GM18505 (cell line): Measurements from ENCODE around the gene GRK6.

Experiments used
- ATAC-seq: cut with Tn5 transposase; IDR thresholded peaks from one replicate; pipeline ENCODE4 v1.9.1; 2021; ENCODE audit not compliant: unreplicated experiment
- POLR2A ChIP-seq: IDR thresholded peaks from 4 replicates; pipeline ENCODE4 v1.6.1; 2011; ENCODE audit warnings: borderline replicate concordance; ENCODE audit not compliant: insufficient read depth, insufficient read length; ENCODE audit errors: extremely low read depth

Gene GRK6

DNA sequence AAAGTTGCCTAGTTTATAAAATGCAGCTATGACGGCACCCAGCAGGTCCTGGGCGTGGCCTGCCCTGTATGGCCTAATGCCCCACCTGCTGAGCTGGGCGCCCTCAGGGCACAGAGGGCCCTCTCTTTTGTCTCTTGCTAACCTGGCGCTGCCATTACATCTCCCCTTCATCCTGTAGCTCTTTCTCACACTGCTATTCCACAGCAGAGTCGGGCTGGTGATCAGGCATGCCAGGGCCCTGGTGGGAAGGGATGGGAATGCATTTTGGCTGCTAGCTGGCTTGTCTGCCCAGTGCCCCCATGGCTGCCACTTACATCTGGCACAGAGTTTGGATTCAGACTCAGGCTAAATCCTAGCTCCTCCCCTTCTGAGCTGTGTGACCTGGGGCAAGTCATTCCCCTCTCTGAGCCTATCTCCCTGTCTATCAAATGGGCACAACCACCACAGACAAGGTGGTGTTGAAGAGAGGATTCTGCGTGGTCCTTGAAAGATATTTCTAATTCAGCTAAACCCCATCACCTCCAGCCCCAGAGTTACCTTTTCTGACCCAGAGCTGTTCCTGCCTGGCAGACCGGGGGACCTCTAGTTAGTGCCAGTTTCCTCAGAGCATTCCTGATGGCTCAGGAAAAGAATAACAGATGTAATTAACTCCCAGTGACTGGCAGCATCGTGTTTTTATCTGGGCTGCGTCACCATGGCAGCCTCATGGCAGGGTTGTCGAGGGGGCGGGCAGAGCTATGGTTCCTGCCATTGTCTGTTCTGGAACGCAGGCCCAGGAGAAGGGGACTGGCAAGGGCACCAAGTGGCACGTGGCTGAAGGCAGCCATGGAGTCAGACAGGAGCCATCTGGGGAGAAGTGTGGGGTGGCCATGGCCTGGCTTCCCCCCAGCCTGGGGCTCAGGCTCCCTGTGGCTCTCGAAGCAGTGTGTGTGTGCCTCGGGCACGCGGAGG, 26.5 kb downstream of the GRK6 start:
- ATAC-seq: no peak
- TF ChIP-seq POLR2A: no peak

DNA sequence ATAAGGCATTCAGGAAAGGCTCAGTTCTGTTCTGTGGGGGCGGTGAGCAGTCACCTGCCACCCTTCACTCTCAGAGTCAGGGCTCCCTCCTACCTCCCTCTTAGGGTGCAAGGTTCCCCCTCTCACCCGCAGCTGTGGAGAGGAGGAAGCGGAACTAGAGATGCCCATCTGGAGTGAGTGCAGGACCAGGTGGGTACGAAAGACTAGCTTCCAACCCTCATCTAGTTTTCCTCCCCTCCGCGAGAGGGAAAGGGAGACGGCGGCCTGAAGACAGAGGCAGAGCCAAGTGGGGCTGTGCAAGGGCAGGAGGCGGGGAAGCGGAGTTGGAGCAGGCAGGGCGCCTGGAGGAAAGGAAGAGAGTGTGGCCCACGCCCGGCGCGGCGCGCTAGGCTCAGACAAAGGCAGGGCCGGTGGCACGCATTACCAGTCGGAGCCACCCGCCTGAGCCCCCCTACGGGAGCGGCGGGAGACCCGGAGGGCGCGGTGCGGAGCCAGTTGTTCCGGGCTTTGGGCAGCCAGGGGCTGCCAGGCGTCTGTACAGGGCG, 27.4 kb downstream of the GRK6 start:
- ATAC-seq: peak; percentile 6
- no peak for TF ChIP-seq POLR2A

DNA sequence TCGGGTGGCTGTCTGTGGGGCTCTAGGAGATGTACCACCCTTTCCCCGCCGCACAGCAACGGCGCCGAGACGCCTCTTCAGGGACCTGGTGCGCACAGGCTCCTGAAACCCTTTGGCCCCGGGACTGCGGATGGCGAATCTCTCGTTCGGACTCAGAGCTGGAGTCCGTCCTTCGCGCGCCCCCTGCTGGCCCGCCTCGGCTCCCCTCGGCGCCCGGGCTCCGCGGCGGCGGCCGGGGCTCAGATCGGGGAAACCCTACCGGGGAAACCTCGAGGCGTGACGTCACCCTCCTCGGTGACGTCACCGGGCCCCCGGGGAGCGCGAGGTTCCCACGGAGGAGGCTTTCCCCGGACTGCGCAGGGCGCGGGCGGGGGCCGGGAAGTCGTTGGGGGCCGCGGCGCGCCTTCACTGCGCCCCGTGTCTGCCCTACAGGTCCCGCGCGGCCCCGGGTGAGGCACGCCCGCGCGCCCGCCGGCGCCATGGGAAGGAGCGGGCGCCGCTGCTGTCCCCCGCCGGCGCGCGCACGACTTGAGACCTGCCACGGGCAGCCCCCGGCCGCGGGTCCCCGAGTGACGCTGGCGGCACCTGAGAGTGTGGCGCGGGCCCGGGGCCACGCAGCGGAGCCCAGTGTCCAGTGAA, 28.0 kb downstream of the GRK6 start:
- peak; percentile 39 for TF ChIP-seq POLR2A
- peak; percentile 58 for ATAC-seq

DNA sequence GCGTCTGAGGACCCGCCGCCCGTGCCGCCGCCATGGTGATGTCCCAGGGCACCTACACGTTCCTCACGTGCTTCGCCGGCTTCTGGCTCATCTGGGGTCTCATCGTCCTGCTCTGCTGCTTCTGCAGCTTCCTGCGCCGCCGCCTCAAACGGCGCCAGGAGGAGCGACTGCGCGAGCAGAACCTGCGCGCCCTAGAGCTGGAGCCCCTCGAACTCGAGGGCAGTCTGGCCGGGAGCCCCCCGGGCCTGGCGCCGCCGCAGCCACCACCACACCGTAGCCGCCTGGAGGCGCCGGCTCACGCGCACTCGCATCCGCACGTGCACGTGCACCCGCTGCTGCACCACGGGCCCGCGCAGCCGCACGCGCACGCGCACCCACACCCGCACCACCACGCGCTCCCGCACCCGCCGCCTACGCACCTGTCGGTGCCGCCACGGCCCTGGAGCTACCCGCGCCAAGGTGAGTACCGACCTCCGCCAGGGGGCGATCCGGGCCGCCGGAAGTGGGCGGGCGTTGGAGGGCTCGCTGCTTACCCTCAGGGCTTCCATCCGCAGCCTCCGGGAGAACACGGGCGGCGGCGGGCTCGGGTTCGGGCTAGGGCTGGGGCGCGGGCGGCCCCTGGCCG, 28.7 kb downstream of the GRK6 start:
- peak; percentile 49 for ATAC-seq

DNA sequence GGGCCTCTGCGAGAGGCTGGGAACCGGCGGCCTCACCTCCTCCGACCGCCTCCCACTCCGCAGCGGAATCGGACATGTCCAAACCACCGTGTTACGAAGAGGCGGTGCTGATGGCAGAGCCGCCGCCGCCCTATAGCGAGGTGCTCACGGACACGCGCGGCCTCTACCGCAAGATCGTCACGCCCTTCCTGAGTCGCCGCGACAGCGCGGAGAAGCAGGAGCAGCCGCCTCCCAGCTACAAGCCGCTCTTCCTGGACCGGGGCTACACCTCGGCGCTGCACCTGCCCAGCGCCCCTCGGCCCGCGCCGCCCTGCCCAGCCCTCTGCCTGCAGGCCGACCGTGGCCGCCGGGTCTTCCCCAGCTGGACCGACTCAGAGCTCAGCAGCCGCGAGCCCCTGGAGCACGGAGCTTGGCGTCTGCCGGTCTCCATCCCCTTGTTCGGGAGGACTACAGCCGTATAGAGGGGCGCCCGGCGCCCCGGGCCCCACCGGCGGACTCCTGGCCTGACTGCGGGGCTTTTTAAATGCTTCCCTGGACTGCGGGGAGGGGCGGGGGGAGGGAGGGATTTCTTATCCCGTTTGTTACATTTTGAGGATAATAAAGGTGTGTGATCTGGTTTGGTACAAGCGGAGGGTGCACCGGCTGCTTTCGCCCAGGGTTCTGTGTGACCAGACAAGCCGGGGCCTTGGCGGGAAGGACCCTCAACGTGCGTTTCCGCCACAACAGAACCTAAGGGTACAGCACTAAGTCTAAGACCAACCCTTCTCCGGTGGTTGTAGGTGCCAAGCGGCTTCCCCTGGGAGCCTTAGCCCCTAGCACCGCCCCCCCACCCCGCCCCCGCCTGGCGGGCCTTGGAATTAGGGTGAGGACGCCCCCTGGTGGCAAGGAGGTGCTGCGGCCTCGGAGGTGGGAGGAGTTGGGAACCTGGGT, 29.4 kb downstream of the GRK6 start:
- TF ChIP-seq POLR2A: no peak
- ATAC-seq: peak; percentile 9

More for the DNA sequence above, 28.7 kb downstream of the GRK6 start:
- TF ChIP-seq POLR2A: no peak

DNA sequence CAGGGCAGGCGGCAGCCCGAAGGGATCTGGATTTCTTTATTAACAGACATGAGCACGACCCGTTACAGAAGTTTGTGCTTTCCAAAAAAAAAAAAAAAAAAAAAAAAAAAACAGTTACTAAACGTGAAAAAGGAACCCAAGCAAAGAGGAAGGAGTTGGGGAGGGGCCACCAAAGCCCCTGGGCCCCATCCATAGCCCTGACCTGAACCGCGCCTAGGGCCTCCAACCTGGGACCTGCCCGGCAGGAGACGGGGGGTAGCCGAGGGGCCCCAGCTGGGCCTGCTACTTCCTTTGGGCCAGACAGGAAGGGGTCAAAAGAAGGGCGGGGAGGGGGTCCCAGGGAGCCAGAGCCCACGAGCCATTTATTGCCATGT, 30.1 kb downstream of the GRK6 start:
- ATAC-seq: no peak
- TF ChIP-seq POLR2A: no peak

DNA sequence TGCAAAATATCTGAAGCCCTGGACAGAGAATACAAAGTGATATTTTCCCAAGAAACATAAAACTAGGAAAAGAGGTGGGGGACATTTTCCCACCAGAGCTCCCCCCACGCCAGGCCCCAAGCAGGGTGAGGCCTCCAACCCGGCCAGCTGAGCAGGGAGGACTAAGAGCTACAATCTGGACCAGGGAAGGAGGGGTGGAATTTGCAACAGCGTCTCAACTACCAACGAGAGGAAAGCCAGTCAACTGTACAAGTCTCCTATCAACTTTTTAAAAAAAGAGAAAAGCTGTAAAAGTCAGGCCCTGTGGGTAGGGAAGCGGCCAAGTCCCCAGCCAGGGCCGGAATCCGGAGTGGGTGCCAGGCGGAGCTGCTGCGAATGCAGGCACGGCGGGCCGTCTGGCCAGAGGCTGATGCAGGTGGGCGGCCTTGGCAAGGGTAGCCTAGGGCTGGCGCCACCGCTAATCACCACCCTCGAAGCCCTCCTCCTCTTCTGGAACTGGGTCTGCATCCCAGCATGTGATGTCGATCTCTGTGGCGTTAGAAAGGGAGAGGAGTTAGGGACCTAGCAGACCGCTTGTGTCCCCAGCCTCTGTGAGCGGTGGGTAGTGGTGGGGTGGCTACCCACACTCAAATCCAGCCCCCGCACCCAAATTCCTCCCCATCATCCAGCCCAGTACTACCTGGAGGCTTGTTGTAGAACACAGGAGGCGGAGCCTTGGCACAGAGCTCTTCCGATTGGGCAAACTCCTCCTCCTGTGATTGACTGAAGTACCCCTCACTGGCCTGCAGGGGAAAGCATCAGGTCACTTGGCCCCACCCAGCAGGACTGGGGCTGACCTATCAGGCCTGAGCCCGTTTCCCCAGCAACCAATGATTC, 30.7 kb downstream of the GRK6 start:
- peak; percentile 25 for ATAC-seq
- TF ChIP-seq POLR2A: no peak

DNA sequence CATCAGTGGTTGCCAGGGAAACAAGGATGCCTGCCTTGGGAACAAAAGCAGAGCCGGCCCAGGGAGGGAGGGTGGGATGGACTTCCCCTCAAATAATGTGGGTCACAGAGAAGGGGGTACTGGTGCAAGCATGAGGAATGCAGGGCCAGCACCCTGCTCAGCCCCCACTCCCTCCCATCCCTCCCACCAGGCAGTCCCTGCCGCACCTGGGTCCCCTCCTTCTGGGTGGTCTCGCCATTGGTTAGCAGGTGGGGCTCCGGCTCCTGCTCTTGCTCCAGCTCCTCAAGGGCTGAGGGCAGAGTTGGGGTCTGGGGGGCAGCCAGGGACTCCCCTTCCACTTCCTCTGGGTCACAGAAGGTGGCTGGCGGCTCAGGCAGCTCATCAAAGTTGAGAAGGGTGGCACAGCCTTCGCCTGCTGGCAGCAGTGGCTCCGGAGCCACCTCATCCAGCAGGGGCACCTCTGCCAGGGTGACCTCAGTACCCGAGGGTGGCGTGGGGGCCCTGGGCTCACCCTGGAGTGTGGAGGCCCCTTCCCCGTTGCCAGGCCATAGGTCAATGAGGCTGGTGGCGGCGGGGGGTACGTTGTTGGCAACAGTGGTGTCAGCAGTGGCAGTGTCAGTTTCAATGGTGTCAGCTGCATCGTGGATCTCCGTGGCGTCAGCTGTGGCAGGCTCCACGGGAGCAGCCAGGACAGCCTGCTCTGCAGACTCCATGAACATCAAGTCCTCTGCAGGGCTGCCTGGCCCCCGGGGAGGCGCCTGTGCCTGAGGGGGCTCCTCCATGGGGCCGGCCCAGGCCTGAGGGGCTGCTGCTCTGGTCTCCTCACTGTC, 31.6 kb downstream of the GRK6 start:
- ATAC-seq: no peak
- TF ChIP-seq POLR2A: no peak

DNA sequence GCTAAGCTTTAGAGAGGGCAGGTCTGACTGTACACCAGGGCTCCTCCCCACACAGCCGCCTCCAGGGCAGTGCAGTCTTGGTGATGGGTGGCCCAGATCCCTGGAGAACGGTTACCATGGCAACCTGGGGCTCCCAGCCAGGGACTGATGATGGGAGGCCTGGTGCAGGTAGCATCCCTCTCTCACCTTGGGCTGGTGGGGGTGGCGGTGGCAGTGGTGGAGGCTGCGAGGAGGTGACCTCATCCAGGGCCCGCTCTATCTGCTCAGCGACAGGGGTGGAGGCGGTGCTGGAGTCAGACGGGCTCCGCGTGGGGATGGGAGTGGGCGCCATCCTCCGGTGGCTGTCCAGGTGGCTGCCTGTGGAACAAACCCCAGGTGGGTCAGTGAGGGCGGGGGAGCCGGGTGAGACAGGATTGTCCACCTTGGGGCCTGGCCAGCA, 32.5 kb downstream of the GRK6 start:
- TF ChIP-seq POLR2A: no peak
- no peak for ATAC-seq

DNA sequence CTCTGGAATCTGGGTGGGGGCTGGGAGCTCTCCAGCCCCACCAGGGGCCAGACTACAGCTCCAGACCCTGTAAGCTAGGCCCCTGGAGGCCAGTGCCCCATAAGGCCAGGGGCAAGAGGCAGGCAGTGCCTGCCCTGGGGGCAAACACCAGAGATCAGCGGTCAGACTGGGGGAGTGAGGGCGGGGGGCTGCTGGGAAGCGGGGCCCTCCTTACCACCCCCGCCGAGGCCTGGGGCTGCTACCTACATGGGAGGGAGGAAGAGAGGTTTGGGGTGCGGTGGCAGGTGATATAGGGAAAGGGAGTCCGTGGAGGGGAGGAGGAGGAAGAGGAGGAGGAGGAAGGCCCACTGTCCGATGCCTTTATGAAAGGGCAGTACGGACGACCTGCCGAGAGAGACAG, 32.9 kb downstream of the GRK6 start:
- no peak for ATAC-seq
- TF ChIP-seq POLR2A: no peak

DNA sequence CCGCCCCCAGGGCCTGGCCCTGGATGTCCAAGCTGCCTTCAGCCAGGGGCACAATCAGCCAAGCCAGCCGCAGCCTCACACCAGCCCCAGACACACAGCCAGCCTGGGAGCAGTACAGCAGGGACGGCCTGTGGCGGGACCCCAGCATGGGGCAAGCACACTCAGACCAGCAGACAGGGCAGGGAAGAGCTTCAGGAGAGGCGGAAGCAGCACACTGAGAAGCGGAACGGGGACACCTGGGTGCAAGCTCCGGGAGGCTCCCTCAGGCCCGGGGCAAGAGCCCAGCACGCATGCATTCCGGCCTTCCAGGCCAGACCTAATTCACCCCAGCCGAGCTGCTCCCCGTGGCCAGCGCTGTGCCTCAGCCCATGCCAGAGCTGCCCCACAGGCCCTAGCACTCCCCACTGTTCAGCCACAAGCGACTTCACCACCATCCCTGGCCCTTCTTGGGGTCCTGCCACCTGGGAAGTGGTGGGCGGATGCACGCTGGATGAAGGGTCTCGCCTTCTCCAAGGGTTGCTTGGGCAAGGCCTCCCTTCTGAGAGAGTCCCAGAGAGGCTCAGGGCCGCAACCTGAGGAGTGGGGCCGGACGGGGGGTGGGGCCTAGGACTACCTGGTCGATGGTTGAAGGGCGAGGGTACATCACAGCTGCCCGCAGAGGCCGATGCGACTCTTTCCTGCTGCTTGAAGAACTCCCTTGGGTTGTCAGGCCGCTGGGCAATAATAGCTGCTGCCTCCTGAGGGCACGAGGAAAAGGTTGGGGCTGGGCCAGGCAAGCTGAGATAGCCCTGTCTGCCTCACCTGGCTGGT, 33.5 kb downstream of the GRK6 start:
- ATAC-seq: no peak
- no peak for TF ChIP-seq POLR2A
